ENCODE data around the gene PDZD2.

- no peak for TF ChIP-seq POLR2A (IDR thresholded peaks at IDR 0.05; ENCODE audit: low read length)
- no peak for TF ChIP-seq GATA1 (IDR thresholded peaks at IDR 0.05; ENCODE audit: low read depth, low read length)
Measured at GRCh38 chr5:32153723-32154122, 514.8 kb downstream of the PDZD2 start.
